Measurements from ENCODE around the gene ZNF579. TPM values are rescaled to one million over a fixed set of nuclear protein-coding genes. Genes with fewer than 3 reads are reported as not detected.

ZNF579 gene
- total RNA-seq, 4 donors from 2014 or later, result 0.51 to 5.3 (median 0.66) TPM; not detected in 1

DNA sequence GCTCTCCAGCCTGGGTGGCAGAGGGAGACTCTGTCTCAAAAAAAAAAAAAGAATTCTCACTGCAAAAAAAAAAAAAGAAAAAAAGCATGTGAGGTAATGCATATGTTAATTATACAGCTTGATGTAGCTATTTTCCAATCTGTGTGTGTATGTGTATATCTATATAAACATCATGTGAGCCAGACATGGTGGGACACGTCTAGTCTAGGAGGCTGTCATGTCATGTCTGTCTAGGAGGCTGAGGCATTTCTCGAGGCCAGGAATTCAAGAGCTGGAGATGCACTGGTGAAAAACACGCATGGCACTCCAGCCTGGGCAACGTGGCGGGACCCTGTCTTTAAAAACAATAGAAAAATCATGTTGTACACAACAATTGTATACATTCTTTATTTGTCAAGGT, 28.4 kb downstream of the ZNF579 start:
- TF ChIP-seq, protein P1, sequence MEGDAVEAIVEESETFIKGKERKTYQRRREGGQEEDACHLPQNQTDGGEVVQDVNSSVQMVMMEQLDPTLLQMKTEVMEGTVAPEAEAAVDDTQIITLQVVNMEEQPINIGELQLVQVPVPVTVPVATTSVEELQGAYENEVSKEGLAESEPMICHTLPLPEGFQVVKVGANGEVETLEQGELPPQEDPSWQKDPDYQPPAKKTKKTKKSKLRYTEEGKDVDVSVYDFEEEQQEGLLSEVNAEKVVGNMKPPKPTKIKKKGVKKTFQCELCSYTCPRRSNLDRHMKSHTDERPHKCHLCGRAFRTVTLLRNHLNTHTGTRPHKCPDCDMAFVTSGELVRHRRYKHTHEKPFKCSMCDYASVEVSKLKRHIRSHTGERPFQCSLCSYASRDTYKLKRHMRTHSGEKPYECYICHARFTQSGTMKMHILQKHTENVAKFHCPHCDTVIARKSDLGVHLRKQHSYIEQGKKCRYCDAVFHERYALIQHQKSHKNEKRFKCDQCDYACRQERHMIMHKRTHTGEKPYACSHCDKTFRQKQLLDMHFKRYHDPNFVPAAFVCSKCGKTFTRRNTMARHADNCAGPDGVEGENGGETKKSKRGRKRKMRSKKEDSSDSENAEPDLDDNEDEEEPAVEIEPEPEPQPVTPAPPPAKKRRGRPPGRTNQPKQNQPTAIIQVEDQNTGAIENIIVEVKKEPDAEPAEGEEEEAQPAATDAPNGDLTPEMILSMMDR (IDR thresholded peaks at IDR 0.05; ENCODE audit: low read depth), result no peak

DNA sequence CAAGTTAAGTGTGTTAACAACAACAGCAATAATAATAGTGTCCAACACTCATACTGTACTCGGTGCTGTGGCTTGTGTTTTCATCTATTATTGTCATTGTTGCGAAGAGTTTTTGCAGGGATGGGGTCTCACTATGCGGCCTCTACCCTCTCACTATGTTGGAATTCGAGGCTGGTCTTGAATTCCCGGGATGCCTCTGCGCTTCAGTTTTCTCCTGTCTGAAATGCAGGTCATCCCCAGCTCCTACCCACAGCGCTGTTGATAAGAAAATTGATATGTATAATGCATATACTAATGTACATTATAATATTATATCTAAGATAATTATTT, 30.4 kb downstream of the ZNF579 start:
- TF ChIP-seq, protein P1 (IDR thresholded peaks at IDR 0.05; ENCODE audit: low read depth), result no peak

DNA sequence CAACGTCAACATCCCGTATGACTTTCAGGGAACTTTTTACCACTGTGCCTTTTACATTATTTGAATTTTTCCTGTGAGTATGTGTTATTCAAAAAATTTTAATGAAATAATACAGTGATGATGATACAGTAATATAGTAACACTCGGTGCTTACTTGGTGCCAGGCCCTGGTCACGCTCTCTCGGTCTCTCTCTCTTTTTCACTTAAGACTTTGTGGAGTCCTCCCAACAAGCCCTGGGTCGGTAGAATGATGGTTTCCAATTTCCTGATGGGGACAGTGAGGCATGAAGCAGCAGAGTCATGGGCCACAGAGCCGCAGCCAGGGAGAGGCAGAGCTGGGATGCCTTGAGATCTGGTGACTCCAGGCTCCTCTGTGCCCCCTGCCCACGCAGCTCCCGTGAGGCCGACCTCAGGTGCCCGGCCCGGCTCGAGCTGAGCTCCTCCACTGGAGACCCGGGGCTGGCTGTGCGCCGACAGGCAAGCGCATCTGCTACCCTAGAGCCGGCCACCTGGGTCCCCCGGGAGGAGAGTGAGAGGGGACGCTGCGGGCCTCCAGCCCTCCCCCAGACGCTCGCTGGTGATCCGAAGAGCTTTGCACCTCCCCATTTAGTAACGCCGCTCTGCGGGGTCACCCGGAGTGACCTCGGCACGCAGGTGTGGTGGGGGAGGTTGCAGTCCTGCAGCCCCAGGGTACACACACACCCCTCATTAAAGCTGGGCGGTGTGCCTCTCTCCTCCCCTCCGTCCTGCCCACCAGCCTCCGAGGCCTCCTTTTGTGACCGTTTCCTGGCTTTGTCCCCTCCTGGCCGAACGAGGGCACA, 30.9 kb downstream of the ZNF579 start:
- TF ChIP-seq, protein P1 (IDR thresholded peaks at IDR 0.05; ENCODE audit: low read depth), result no peak

DNA sequence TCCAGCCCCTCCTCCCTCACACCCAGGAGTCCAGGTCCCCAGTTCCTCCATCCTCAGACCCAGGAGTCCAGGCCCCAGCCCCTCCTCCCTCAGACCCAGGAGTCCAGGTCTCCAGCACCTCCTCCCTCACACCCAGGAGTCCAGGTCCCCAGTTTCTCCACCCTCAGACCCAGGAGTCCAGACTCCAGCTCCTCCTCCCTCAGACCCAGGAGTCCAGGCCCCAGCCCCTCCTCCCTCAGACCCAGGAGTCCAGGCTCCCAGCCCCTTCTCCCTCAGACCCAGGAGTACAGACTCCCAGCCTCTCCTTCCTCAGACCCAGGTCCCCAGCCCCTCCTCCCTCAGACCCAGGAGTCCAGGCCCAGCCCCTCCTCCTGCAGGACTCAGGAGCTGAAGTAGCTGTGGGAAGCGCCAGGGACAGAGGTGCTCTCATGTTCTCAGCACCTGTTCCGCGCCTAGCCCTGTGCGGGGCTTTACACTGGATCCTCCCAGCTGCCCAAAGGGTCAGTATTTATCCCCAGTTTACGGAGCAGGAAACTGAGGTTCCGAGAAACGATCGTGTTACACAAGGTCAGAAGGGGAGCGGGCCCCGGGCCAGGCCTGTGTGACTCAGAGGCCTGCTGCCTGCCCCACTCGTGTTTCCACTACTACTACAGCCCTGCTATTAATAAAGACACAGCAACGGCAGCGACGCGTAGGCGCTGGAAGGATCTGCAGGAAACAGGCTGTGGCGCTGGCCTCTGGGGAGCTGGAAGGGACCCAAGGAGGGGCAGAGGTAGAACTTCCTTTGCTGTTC, 33.6 kb downstream of the ZNF579 start:
- TF ChIP-seq, protein P1 (IDR thresholded peaks at IDR 0.05; ENCODE audit: low read depth), result no peak

DNA sequence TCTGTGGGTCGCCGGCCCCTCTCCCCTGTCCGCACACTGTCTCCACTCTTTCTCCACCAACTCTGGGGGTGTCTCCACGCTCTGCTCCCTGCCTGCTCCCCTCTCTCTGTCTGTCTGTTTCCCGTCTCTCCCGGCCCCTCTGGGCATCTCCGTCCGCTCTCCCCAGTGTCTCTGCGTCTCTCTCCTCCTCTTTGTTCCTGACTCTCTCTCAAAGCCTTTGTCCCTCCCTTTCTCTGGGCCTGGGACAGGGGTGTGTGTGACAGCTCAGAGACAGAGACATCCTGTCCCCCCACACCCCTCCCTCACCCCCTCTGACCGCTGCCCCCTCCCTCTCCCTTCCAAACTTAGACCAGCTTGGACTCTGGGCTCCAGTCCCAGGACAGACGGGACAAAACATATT, 34.6 kb downstream of the ZNF579 start:
- TF ChIP-seq, protein P1 (IDR thresholded peaks at IDR 0.05; ENCODE audit: low read depth), result no peak

DNA sequence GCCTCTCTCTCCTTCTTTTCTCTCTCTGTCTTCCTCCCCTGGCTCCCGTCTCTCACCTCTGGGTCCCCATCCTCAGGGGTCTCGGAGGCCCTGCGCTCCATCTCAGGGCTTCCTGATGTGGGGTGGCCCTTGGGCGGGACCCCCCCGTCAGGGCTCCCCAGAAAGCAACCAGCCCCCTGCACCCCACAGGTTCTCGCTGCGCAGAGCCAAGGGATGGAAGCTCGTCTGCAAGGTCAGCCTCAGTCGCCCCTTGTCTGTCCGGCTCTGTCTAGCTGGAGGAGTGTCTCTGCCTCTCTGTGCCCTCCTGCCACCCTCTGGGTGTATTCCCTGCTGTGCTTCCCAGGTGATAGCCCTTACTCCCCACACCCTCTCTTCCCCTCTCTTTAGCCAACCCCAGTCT, 35.2 kb downstream of the ZNF579 start, which contains the start of gene SBK3:
TSS of gene SBK3 (minus strand) at position 101 of the 400 bp plus-strand sequence. CDS start at position 101, 0 bp downstream.
- TF ChIP-seq, protein P1 (IDR thresholded peaks at IDR 0.05; ENCODE audit: low read depth), result no peak

DNA sequence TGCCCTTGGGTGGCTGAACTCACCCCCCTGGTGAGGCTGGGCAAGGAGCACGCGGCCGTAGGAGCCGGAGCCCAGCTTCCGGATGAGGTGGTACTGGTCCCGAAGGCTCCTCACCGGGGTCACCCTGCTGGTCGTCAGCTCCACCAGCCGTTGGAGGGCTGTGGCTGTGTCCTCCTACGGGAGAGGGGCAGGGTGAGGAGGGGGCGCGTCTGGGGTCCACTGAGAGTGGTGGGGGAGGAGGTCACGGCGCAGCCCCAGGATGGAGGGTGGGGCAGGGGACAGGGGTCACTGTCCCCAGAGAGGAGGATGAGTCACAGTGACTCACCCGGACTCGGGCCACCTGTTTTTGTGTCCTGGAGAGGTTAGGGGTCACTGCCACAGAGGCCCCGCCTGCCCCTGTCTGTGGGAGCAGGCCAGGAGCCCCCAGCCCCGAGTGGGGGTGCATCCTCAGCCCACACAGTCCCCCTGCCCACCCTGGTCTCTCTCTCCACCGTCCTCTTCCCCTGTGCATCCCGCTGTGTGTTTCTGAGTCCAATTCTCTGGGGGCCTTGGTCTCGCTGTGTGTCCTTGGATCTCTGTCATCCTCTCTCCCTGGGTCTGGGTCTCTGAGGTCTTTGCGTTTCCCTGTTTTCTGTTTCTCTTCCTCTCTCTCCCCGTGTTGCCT, 35.7 kb downstream of the ZNF579 start:
- TF ChIP-seq, protein P1 (IDR thresholded peaks at IDR 0.05; ENCODE audit: low read depth), result no peak

Measured in subcutaneous adipose tissue (tissue), 4 donors.